CD4-positive, alpha-beta memory T cell (primary cell): Measurements from ENCODE around the gene NDUFS8. TPM values are rescaled to one million over a fixed set of nuclear protein-coding genes. Genes with fewer than 3 reads are reported as not detected.
A peak's percentile ranks its signal among the peaks of the same experiment; 100 is the strongest.
"Not testable (repeated sequence)": the region's sequence is repeated elsewhere in the genome, so short reads cannot be mapped to it uniquely, and the experiment has no call there.

Experiments
- CTCF ChIA-PET: fragments of 350-600 bp; sonication (Branson Sonifier 250); formaldehyde crosslinking; loops from one replicate; lab custom pipeline; 2021; ENCODE audit warnings: inconsistent platforms; ENCODE audit not compliant: partially characterized antibody; lab: Charles Lee
- POLR2A ChIA-PET: fragments of 350-600 bp; sonication (Branson Sonifier 250); formaldehyde crosslinking; loops from one replicate; lab custom pipeline; 2021; ENCODE audit not compliant: partially characterized antibody; lab: Charles Lee
- DNase-seq, 5 donors: peaks; one replicate each; pipeline versions ENCODE4 v3.0.0 to v3.0.0-alpha.2; 2020 to 2022; ENCODE audit warnings: mixed read lengths in 1 of 5
- H3K27ac ChIP-seq: one replicate; pipeline ENCODE4 v1.7.0; 2013; ENCODE audit warnings: low read depth, low read length
- H3K27me3 ChIP-seq: 2 replicates; pipeline ENCODE4 v1.7.0; 2013; ENCODE audit warnings: mild to moderate bottlenecking, low read length, moderate library complexity; ENCODE audit not compliant: insufficient read depth
- H3K36me3 ChIP-seq: 2 replicates; pipeline ENCODE4 v1.7.0; 2013; ENCODE audit warnings: mild to moderate bottlenecking, low read length, moderate library complexity; ENCODE audit not compliant: insufficient read depth
- H3K4me1 ChIP-seq: 2 replicates; pipeline ENCODE4 v1.7.0; 2013; ENCODE audit warnings: mild to moderate bottlenecking, low read length, moderate library complexity; ENCODE audit not compliant: insufficient read depth
- H3K4me3 ChIP-seq, 2 donors: one replicate each; pipeline ENCODE4 v1.7.0; 2013; ENCODE audit warnings: low read length in 2 of 2, mild to moderate bottlenecking in 1 of 2
- H3K9me3 ChIP-seq, 2 donors: one replicate each; pipeline ENCODE4 v1.7.0; 2013; ENCODE audit warnings: low read length in 2 of 2, control low read depth in 1 of 2; ENCODE audit not compliant: control insufficient read depth in 1 of 2
- H3K27ac Mint-ChIP-seq, 7 donors: one replicate each; pipeline ENCODE4 v1.8.0; 2020 to 2021; ENCODE audit warnings: mixed read lengths in 7 of 7, mild to moderate bottlenecking in 6 of 7, inconsistent platforms in 3 of 7, moderate library complexity in 3 of 7
- H3K27me3 Mint-ChIP-seq, 2 donors: one replicate each; pipeline ENCODE4 v1.8.0; 2020 to 2021; ENCODE audit warnings: mixed read lengths in 2 of 2
- H3K36me3 Mint-ChIP-seq, 2 donors: one replicate each; pipeline ENCODE4 v1.8.0; 2020 to 2021; ENCODE audit warnings: mixed read lengths in 2 of 2, inconsistent platforms in 1 of 2, mild to moderate bottlenecking in 1 of 2
- H3K4me1 Mint-ChIP-seq, 4 donors: one replicate each; pipeline ENCODE4 v1.8.0; 2020 to 2021; ENCODE audit warnings: mixed read lengths in 4 of 4, mild to moderate bottlenecking in 1 of 4
- H3K4me3 Mint-ChIP-seq, 8 donors: one replicate each; pipeline ENCODE4 v1.8.0; 2020 to 2021; ENCODE audit warnings: mixed read lengths in 8 of 8, mild to moderate bottlenecking in 7 of 8, moderate library complexity in 6 of 8, inconsistent platforms in 3 of 8
- H3K9me3 Mint-ChIP-seq, 8 donors: one replicate each; pipeline ENCODE4 v1.8.0; 2020 to 2021; ENCODE audit warnings: mixed read lengths in 8 of 8, mild to moderate bottlenecking in 5 of 8, inconsistent platforms in 3 of 8, moderate library complexity in 1 of 8
- intact Hi-C: fragments of 100-400 bp; cut with micrococcal nuclease; formaldehyde crosslinking; loops from one replicate; pipeline ENCODE4 v1.15.1; 2023
- polyA plus RNA-seq, 2 donors: library from polyadenylated mRNA; unstranded; fragments of 300-500 nt; fragmentation: Illumina TruSeq; gene quantifications; one replicate each; pipeline ENCODE4 v1.2.3, GENCODE V29; 2021
- total RNA-seq, 2 experiments: library from RNA; stranded (reverse); gene quantifications; one replicate each; pipeline ENCODE4 v1.2.3, GENCODE V29; 2021

Gene NDUFS8
- total and polyA plus RNA-seq, 4 experiments from 2014 or later, result 70.0 to 143 (median 109) TPM

DNA sequence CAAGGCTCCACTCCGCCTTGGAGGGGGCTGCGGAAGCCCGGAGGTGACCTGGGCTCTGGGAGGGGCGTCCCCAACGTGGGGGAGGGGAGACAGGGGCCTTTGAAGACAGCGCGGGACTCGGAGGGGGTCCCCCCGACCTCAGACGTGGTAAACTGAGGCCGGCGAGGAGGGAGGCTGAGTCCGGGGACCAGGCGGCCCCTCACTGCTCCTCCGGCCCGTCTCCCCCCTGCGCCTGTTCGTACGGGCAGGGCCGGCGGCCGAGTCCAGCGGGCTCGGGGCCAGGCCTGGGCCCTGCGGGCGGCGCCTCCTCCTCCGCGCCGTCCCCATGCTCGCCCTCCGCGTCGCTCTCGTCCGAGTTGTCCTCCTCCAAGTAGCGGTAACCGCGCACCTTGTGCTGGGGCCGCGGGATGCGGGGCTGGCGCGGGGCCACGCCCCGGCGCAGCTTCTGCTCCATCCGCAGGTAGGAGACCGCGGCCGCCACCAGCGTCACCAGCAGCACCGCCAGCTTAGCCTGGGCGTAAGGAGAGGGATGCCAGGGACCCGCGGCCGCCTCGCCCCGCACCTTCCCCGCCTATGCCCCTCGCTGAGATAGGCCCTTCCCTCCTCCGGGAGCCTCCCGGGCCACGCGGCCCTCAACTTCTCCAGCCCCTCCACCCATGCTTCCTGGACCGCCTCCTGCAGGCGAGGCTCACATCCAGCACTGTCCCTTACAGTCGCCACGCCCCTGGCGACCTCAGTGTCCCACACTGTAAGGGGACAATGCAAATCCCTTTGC, 38.9 kb upstream of the NDUFS8 start:
- intact Hi-C loops, H3K36me3 Mint-ChIP-seq, H3K4me1 ChIP-seq, H3K4me3 ChIP-seq, H3K27ac ChIP-seq, CTCF ChIA-PET, H3K4me3 Mint-ChIP-seq, H3K9me3 ChIP-seq, H3K27me3 ChIP-seq, H3K36me3 ChIP-seq, H3K27ac Mint-ChIP-seq, POLR2A ChIA-PET, DNase-seq, H3K9me3 Mint-ChIP-seq, H3K27me3 Mint-ChIP-seq, H3K4me1 Mint-ChIP-seq: not testable (repeated sequence)

DNA sequence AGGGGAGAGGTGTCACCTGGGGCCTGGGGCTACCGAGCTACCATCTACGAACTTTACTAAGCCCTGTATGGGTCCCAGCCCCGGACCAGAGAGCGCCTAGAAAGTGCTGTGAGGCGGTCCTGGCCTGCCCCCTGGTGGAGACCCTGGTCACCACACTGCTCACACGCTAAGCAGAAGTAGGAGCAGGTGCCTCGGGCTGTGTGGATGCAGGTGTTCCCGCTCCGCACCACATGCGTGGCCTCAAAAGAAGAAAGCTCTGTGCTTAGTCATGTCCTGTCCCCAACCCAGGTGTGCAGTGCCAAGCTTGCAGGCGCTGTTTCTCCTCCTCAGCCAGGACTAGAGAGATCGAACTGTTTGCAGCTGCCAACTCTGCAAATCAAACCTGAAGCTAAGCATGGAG, 36.7 kb upstream of the NDUFS8 start:
- peak overlapping the region in 1 of 8 donors; percentile 54 for H3K4me3 Mint-ChIP-seq
- H3K4me3 ChIP-seq, H3K36me3 Mint-ChIP-seq, intact Hi-C loops, H3K27me3 Mint-ChIP-seq, H3K36me3 ChIP-seq, H3K27me3 ChIP-seq, H3K9me3 Mint-ChIP-seq, H3K9me3 ChIP-seq, H3K27ac ChIP-seq: not testable (repeated sequence)
- ChIA-PET CTCF (interaction anchor here (0.7 to 1.1 kb wide), 2 partner anchors 49 to 106 kb away, joined by 3 to 4 read pairs; no protein-coding TSS in a partner anchor), POLR2A (interaction anchor here (1.0 kb wide), 1 partner anchor 9 kb away, joined by 3 read pairs; no protein-coding TSS in a partner anchor)
- peaks cover 17 to 28% (median 22%) of the 10 kb centered on the region in 4 donors for H3K4me1 Mint-ChIP-seq
- DNase-seq, result peak; percentile 34 to 76 (median 59)
- H3K4me1 ChIP-seq, result peaks cover 16% of the 10 kb centered on the region
- peak overlapping the region in 2 of 7 donors; percentile 47 to 52 for H3K27ac Mint-ChIP-seq

DNA sequence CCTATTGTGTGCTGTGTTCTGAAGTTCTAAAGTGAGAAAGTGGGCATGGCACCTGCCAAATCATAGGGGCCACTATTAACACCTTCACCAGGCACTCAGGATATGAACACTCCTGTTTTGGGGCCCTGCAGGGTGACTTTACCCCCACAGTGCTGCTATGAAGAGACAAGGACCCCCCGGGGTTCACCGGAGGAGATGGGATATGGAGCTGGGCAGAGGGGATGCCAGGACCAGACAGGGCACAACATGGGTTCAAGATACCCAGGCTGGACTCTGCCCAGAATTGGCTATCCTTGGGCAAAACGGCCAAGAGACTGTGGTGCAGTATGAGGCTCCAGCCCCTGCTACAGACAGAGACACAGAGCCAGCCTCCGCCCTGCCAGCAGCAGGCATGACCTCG, 36.1 kb upstream of the NDUFS8 start:
- H3K27me3 Mint-ChIP-seq, H3K27me3 ChIP-seq, DNase-seq, H3K36me3 Mint-ChIP-seq, H3K4me3 ChIP-seq, H3K9me3 Mint-ChIP-seq, H3K27ac ChIP-seq, H3K36me3 ChIP-seq, intact Hi-C loops, H3K4me3 Mint-ChIP-seq, H3K9me3 ChIP-seq: not testable (repeated sequence)
- Mint-ChIP-seq H3K27ac (peak overlapping the region in 1 of 7 donors; percentile 29), H3K4me1 (peaks cover 17 to 30% (median 22%) of the 10 kb centered on the region in 4 donors)
- CTCF ChIA-PET, result interaction anchor here (0.7 to 1.1 kb wide), 2 partner anchors 48 to 105 kb away, joined by 3 to 4 read pairs; no protein-coding TSS in a partner anchor
- POLR2A ChIA-PET, result interaction anchor here (1.0 kb wide), 1 partner anchor 9 kb away, joined by 3 read pairs; no protein-coding TSS in a partner anchor
- peaks cover 16% of the 10 kb centered on the region for H3K4me1 ChIP-seq

DNA sequence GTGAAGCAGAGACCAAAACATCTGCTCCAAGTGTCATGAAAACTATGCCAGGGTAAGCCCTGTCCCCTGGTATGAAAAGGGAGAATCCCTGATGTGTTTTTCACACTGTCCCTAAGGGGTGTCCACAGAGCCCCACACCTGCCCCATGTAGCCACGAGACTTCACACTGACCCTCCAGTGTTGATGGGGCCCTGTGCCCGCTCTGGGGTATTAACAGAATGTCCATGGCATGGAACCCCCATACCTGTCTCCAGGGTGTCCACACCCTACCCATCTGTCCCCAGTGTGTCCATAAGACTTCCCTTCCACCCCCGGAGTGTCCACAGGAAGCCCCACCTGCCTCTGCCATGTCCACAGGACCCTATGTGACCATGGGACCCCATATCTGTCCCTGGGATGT, 35.4 kb upstream of the NDUFS8 start:
- H3K27ac ChIP-seq, H3K36me3 Mint-ChIP-seq, H3K9me3 ChIP-seq, DNase-seq, H3K9me3 Mint-ChIP-seq, CTCF ChIA-PET, H3K27me3 Mint-ChIP-seq, H3K27ac Mint-ChIP-seq, H3K27me3 ChIP-seq, H3K4me3 ChIP-seq, POLR2A ChIA-PET, H3K4me3 Mint-ChIP-seq, intact Hi-C loops, H3K36me3 ChIP-seq: not testable (repeated sequence)
- peaks cover 16% of the 10 kb centered on the region for H3K4me1 ChIP-seq
- peaks cover 17 to 37% (median 22%) of the 10 kb centered on the region in 4 donors for H3K4me1 Mint-ChIP-seq

DNA sequence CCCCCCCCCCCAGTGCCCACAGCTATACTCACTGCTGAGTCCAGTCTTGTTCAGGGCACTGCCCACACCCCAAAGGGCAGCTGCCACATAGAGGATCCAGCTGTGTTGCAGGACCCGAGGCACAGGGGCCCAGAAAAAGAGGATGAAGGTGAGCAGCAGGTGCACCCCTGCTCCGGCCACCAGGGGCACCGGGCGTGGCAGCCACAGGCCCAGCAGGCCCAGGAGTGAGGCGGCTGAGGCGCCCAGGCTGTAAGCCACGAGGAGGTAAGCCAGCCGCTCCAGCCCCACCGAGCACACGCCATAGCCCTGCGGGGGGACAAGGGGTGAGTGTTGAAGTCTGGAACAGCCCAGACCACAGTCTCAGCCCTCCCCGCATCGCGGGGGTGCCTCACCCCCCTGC, 34.9 kb upstream of the NDUFS8 start:
- H3K36me3 Mint-ChIP-seq, H3K36me3 ChIP-seq, H3K27ac ChIP-seq, intact Hi-C loops, CTCF ChIA-PET, H3K27ac Mint-ChIP-seq, POLR2A ChIA-PET, H3K27me3 Mint-ChIP-seq, H3K9me3 ChIP-seq, H3K27me3 ChIP-seq, DNase-seq, H3K4me3 ChIP-seq, H3K4me3 Mint-ChIP-seq, H3K9me3 Mint-ChIP-seq: not testable (repeated sequence)
- peaks cover 16% of the 10 kb centered on the region for H3K4me1 ChIP-seq
- peaks cover 17 to 38% (median 22%) of the 10 kb centered on the region in 4 donors for H3K4me1 Mint-ChIP-seq

DNA sequence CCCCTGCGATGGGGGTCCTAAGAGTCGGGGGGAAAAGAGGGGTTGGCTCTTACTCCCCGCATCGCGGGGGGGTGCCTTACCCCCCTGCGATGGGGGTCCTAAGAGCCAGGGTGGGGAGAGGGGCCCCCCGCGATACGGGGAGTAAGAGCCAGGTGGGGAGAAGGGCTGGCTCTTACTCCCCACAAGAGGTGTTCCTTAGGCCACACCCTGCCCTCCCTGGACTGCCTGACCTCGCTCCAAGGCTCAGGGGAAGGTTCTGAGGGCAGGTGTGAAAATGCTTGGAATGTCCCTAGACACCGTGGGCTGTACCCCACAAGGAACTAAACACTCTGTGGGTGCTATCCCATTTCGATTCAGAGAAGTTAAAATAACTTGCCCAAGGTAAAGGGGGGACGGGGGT, 34.4 kb upstream of the NDUFS8 start:
- peaks cover 16% of the 10 kb centered on the region for H3K4me1 ChIP-seq
- no peaks in the 10 kb centered on the region for H3K9me3 ChIP-seq

DNA sequence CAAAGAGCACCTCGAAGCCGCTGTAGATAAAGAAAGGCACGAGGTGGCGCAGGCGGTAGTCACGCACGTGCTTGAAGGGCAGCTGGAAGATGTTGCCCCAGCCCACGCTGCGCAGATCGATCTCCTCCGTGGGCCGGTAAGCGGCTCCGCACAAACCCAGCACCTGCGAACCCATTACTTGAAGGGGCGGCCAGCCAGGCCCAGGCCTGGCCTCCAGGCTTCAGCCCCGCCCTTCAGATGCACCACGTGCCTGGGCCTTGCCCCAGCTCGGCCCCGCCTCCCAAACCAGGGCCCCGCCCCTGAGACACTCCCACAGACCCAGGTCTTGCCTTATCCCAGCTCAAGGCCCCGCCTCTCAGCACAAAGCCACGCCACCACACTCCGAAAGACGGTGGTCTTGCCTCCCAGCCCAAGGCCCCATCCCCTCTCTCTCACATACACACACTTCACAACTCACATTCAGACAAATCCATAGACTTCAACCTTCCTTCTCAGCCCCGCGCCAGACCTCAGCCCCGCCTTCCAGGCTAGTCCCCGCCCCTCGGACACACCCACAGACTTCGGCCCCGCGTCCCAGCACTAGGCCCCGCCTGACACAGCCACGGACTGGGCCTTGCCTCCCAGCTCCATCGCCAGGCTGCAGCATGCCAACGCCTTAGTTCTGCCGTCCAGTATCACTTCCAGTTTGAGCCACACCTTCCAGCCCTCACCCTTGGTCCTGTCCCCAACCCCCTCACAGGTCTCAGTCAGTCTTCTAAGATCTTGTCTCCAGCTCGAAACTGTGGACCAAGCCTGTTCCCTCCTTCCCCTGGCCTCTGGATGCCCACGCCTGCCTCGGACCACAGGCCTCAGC, 33.6 kb upstream of the NDUFS8 start:
- DNase-seq, result peak in 1 of 5 donors; percentile 20
- H3K4me1 Mint-ChIP-seq, result peaks cover 17 to 38% (median 22%) of the 10 kb centered on the region in 4 donors
- Histone ChIP-seq H3K4me1 (peaks cover 16% of the 10 kb centered on the region), H3K27ac (no peak overlapping the region), H3K27me3 (no peaks in the 10 kb centered on the region), H3K36me3 (no peaks in the 10 kb centered on the region), H3K9me3 (no peaks in the 10 kb centered on the region), H3K4me3 (no peak overlapping the region)
- peaks cover 4 to 7% of the 10 kb centered on the region in 2 donors for H3K36me3 Mint-ChIP-seq
- POLR2A ChIA-PET, result no interaction called here
- intact Hi-C loops, result no loop called here
- no peaks in the 10 kb centered on the region for H3K27me3 Mint-ChIP-seq
- peak overlapping the region in 1 of 8 donors; percentile 10 for H3K4me3 Mint-ChIP-seq
- H3K9me3 Mint-ChIP-seq, result no peaks in the 10 kb centered on the region
- peak overlapping the region in 4 of 7 donors; percentile 37 to 67 (median 56) for H3K27ac Mint-ChIP-seq
- CTCF ChIA-PET, result no interaction called here

More for the DNA sequence above, 34.4 kb upstream of the NDUFS8 start:
- Mint-ChIP-seq H3K27me3 (no peaks in the 10 kb centered on the region), H3K36me3 (peaks cover 4 to 7% of the 10 kb centered on the region in 2 donors), H3K4me1 (peaks cover 17 to 38% (median 22%) of the 10 kb centered on the region in 4 donors), H3K4me3 (no peak overlapping the region), H3K9me3 (no peaks in the 10 kb centered on the region), H3K27ac (no peak overlapping the region)
- CTCF ChIA-PET, result no interaction called here
- Histone ChIP-seq H3K27me3 (no peaks in the 10 kb centered on the region), H3K27ac (no peak overlapping the region), H3K4me3 (no peak overlapping the region), H3K36me3 (no peaks in the 10 kb centered on the region)
- intact Hi-C loops, result no loop called here
- DNase-seq, result no peak
- POLR2A ChIA-PET, result no interaction called here
